Measurements from ENCODE around the gene PANK4. TPM values are rescaled to one million over a fixed set of nuclear protein-coding genes. Genes with fewer than 3 reads are reported as not detected.

PANK4 gene
- total RNA-seq, 4 donors from 2014 or later, result 22.5 to 48.9 (median 37.9) TPM

GRCh38 chr1:2513939-2514652 lies 12.3 kb downstream of the PANK4 start:
- H3K9me3 ChIP-seq, result no peaks in the 10 kb centered on the region
- H3K4me1 ChIP-seq, result no peaks in the 10 kb centered on the region
- DNase-seq (ENCODE audit: extremely low spot score), result no peak
- H3K27me3 ChIP-seq, result no peaks in the 10 kb centered on the region
- WGBS, result 94% methylated on average over 21 of the region's 43 CpGs
- H3K36me3 ChIP-seq, result peaks cover 96 to 100% (median 100%) of the 10 kb centered on the region in 4 donors
- intact Hi-C loops (cut with DNase I), result no loop called here
- TF ChIP-seq POLR2AphosphoS5 (IDR thresholded peaks at IDR 0.05), result no peak
- TF ChIP-seq POLR2A (IDR thresholded peaks at IDR 0.05; ENCODE audit: low read depth), result no peak
- TF ChIP-seq EP300 (IDR thresholded peaks at IDR 0.05), result no peak
- no peak for TF ChIP-seq CTCF (IDR thresholded peaks at IDR 0.05)
- no peak overlapping the region for H3K27ac ChIP-seq (replicated peaks in 1 of 4)
- no peak overlapping the region for H3K4me3 ChIP-seq

GRCh38 chr1:2512862-2513421 lies 13.5 kb downstream of the PANK4 start:
- Histone ChIP-seq H3K4me3 (no peak overlapping the region), H3K36me3 (peaks cover 95 to 100% (median 100%) of the 10 kb centered on the region in 4 donors)
- 92% methylated on average over 7 of the region's 31 CpGs for WGBS

GRCh38 chr1:2510366-2511155 lies 15.8 kb downstream of the PANK4 start:
- Histone ChIP-seq H3K27ac (replicated peaks in 1 of 4) (no peak overlapping the region), H3K36me3 (peaks cover 72 to 87% (median 83%) of the 10 kb centered on the region in 4 donors), H3K4me3 (no peak overlapping the region), H3K27me3 (peaks cover 0 to 7% (median 0%) of the 10 kb centered on the region in 4 donors), H3K4me1 (peaks cover 0 to 13% (median 11%) of the 10 kb centered on the region in 4 donors), H3K9me3 (no peaks in the 10 kb centered on the region)
- intact Hi-C loops (cut with DNase I), result no loop called here
- TF ChIP-seq CTCF (IDR thresholded peaks at IDR 0.05) (no peak), EP300 (IDR thresholded peaks at IDR 0.05) (no peak), POLR2AphosphoS5 (IDR thresholded peaks at IDR 0.05) (no peak), POLR2A (IDR thresholded peaks at IDR 0.05; ENCODE audit: low read depth) (no peak)
- 90% methylated on average over 19 of the region's 27 CpGs for WGBS
- DNase-seq (ENCODE audit: extremely low spot score), result no peak

More at GRCh38 chr1:2512862-2513421, 13.5 kb downstream of the PANK4 start:
- no peaks in the 10 kb centered on the region for H3K27me3 ChIP-seq
- H3K4me1 ChIP-seq, result no peaks in the 10 kb centered on the region
- intact Hi-C loops (cut with DNase I), result no loop called here
- TF ChIP-seq POLR2AphosphoS5 (IDR thresholded peaks at IDR 0.05) (no peak), CTCF (IDR thresholded peaks at IDR 0.05) (no peak), POLR2A (IDR thresholded peaks at IDR 0.05; ENCODE audit: low read depth) (no peak), EP300 (IDR thresholded peaks at IDR 0.05) (no peak)
- no peak overlapping the region for H3K27ac ChIP-seq (replicated peaks in 1 of 4)
- DNase-seq (ENCODE audit: extremely low spot score), result no peak
- H3K9me3 ChIP-seq, result no peaks in the 10 kb centered on the region

- no peak for TF ChIP-seq EP300 (IDR thresholded peaks at IDR 0.05)
- TF ChIP-seq CTCF (IDR thresholded peaks at IDR 0.05), result no peak
- TF ChIP-seq POLR2AphosphoS5 (IDR thresholded peaks at IDR 0.05), result no peak
- no peak for TF ChIP-seq POLR2A (IDR thresholded peaks at IDR 0.05; ENCODE audit: low read depth)
- no peak overlapping the region for H3K27ac ChIP-seq (replicated peaks in 1 of 4)
- H3K36me3 ChIP-seq, result peaks cover 65 to 77% (median 73%) of the 10 kb centered on the region in 4 donors
- intact Hi-C loops (cut with DNase I), result no loop called here
- H3K9me3 ChIP-seq, result no peaks in the 10 kb centered on the region
- WGBS, result 86% methylated on average over 9 of the region's 11 CpGs
- no peak overlapping the region for H3K4me3 ChIP-seq
- H3K4me1 ChIP-seq, result peaks cover 3 to 21% (median 16%) of the 10 kb centered on the region in 4 donors
- no peak for DNase-seq (ENCODE audit: extremely low spot score)
- H3K27me3 ChIP-seq, result peaks cover 0 to 15% (median 3%) of the 10 kb centered on the region in 4 donors
These were observed 16.8 kb downstream of the PANK4 start for GRCh38 chr1:2509589-2509988.

Data from esophagus muscularis mucosa (tissue), 4 donors.